ENCODE data around the gene NR2F1-AS1.
"Not testable (repeated sequence)": the region's sequence is repeated elsewhere in the genome, so short reads cannot be mapped to it uniquely, and the experiment has no call there.

NR2F1-AS1 gene

DNA sequence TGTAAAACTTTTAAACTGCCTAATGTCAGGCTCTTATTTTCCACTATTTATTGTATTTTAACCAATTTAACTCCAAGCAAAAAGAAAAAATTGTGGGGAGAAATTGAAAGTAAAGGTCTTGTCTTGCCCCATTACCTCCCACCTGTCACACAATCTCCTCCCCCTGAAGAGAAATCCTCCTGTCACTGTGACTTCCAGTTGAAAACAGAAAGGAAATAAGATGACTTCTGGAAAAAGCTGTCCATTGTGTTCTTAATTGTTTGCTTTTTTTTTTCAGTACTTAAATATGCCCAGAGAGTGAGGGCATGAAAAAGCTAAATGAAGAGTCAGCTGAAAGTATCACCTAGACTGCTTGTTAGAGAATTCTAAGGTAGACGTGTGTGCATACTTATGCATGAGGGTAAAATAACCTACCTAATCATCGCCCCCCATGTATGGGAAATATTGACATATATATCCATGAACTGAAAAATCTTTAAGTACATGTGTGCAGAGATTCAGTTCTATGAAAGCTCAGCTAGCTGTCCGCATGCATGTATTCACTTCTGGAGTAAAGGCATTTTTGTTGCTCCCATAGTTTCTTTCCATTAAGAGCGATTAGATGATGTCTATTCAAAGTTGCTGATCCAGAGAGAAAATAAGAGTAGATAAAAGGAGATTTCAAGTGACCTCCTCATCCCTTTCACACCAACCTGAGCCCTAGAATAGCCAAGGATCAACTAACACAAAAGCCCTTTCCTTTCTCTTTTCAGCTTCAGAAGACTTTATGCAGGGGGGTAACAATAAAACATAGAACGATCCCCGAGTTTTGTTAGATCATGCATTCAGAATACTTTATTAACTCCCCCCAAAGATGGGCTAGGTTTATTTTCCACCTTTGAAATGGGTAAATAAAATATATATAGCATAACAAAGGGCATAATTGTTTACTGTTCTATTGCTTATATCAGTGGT lies 5.3 kb downstream of the NR2F1-AS1 start:
- DNase-seq: no peak

DNA sequence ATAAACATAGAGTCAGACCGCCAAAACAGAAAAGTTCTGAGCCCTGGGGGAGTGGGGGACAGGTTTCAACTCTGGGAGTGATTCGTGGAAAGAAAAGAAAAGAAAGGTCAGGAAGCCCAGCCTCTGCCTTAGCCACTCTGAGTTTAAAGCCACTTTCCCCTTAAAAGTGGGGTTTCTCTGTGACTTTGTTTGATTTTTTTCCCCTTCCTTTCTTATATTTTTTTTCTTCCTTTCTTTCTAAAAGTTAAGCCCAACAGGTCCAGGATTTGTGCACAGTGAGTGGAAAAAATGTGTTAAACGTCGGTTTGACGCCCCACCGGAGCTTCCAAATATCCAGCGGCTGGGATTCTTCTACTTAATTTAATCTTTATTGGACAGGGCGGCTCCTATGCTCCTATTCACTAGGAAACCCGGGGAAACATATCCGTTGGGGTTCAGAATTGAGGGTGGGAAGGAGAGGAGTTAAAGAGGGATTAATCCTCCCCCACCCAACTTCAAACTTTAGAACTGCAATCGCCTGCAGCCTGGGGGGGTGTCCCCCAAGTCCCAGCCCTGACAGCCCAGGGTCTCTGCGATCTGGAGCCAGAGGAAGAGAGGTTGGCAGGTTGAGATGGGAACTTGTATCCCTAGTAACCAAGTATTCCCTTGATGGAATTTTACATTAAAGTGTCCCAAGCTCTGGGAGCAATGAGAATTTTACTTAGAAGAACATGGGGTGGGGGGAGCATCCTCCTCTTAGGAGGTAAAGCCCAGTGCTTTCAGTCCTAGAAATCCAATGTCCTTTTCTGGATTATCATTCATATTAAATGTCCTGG lies 6.3 kb downstream of the NR2F1-AS1 start:
- no peak for DNase-seq

DNA sequence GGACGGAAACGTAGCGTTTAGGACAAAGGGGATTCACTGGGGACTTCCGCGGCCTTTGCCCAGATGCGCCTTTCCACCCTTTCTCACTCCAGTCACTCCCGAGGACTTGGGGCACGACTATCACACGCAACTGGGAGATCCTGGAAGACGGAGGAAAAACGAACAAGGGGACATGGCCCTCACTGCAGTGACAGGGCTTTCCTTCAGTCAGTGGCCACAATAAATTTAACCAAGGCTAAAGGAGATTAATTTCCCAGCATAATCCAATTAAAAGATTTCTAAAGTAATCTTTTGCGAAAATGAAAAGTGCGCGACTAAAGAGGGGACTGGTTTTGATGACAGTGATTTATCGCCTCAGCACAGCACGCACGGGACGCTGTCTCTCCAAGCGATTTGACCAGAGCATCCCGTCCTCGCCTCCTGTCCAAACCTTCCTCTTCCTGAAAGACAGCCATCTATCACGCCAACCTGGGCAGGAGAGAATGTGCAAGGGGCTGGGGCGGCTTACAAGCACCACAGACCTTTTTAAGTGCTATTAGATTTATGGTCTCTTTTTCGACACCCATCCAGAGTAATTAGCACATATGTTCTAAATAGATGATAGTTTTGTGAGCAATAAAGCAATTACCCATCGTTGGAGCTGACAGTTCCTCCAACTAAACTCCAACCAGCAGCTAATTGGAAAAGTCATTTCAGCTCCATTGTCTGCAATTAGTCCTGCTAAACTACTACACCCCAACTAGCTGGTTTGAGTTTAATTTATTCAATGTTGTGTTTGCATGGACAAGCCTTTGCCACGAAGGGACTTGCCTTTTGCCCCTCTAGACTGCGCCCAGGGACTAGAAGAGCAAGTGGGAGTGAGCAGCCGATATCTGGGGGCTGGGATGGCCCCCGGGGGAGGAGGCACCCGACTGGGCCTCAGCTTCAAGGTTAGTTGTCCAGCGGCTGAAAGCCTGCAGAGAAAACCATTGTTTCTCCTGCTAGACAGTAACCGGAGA lies 7.4 kb downstream of the NR2F1-AS1 start:
- no peak for DNase-seq

DNA sequence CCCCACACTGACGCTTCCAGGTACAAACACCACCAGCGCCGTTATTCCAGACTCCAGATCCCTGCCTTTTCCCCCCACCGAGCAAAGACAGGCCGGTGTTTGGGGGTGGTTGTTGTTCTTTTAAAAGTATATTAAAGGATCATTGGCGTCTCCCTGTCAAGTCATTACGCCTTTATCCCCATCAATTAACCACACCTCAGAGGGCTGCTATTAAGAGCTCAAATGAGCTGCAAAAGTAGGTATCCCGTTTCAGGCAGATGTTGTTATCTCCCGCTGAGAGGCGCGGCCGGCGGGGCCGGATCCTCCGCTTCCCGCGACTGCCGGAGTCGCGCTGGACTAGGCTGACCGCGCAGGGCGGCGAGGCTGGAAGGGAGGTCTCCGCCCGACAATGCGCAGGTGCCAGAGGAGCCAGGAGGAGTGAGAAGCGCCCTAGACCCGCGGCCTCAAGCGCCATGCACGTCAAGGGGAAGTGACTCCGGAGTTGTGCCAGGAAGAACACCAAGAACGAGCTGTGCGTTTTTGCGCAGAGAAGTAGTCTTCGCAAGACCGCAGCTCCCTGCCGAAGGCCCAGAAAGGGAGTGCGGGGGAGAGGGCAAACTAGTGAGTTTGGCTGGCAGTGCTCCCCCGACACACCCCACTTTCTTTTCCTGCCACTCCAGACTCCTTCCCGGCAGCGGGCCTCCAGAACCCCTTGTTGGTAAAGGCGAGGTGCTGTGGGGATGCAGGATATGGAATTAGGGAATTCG lies 8.2 kb downstream of the NR2F1-AS1 start:
- no peak for DNase-seq

DNA sequence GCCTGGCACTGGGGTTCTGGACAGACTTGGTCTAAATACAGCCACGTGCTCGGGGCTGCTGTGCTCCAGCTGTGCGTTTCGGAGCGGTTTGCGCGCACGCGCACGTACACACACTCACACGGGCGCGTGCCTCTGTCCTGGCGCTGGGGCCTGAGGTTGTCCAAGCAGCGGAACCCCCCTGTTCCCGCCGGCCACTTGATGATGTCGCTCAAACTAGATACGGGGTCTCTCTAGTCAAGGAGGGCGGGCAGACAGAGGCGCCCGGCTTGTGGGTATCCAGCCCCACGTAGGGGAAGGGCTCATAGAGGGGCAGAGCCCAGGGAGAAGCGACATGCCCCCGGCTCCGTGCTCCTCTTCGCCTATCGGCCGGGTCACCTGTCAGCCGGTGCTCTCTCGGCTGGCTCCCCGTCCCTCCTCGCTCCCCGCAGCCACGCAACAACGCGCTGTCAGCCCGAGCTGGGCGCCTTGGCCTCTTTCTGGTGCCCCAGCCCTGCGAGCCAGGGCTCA lies 8.9 kb downstream of the NR2F1-AS1 start:
- DNase-seq: no peak

DNA sequence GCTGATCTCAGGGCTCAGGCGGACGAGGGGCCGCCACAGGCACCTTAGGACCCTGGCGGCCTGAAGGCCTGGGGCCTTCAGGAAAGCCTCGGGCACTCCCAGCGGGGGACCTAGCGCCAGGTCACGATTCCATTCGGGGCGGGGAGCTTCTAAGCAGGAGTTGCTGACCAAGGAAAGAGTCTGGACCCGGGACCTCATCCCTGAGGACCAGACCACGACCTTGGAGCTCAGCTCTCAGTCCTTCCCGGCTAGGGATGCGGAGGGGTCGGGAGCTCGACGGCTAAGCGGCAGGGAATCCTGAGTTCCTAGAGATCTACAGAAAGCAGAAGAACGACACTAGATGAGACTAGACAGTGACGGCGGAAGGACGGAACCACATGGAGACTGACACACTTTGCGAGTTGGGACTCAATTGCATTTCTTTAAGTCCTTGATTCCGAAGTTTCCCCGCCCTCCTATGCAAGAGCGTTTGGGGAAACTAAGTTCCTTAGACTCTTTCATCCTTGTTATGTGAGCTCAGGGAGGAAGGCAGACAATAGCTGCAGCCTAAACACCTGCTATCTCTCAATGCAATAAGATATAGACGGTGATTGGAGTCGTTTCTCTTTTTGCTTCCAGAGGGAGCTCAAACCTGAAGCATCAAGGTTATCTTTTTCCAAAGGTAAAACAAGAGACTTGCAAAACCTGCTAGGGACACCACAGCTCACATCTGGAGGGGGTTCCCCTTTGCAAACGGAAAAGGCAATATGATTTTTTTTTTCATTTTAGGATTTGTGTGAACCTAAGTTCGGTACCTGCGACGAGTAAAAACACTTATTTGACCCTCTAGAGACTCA lies 9.7 kb downstream of the NR2F1-AS1 start:
- no peak for DNase-seq

DNA sequence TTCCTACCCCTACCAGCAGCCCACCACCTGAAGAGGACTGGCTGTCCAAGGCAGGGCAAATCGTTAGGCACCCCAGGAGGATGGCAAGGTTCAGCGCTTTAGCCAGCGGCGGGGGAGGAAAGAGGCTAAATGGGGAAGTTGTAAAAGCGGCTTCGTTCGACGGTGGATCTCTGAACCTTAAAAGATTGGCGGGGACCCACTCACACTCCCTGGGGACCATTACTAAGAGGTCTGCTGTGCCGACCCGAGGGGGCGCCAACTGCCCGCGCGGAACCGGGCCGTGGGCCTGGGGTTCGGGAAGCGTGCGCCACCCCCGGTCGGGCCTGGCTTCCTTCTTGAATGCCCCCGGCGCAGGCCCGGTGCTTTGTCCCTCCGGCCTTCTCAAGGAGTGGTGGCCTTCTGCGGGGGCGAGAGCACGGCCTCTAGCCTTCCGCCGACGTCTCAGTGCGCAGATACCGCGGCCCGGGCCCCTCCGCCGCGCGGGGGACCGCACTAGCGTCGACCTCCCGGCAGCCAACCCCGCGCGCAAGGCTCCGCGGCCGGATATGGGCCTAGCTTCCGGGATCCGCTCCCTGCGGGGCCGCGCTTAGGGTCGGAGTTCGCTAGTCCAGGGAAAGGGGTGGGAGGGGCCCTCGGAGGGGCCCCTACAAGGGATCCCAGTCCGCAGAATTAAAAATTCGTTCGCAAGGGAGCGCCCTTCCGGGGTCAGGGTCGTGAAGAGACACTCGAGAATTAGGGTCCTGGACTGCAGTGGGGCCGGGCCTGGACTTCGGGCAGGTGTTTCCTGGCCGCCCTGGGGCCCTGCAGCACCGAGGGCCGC lies 10.5 kb downstream of the NR2F1-AS1 start:
- no peak for DNase-seq

DNA sequence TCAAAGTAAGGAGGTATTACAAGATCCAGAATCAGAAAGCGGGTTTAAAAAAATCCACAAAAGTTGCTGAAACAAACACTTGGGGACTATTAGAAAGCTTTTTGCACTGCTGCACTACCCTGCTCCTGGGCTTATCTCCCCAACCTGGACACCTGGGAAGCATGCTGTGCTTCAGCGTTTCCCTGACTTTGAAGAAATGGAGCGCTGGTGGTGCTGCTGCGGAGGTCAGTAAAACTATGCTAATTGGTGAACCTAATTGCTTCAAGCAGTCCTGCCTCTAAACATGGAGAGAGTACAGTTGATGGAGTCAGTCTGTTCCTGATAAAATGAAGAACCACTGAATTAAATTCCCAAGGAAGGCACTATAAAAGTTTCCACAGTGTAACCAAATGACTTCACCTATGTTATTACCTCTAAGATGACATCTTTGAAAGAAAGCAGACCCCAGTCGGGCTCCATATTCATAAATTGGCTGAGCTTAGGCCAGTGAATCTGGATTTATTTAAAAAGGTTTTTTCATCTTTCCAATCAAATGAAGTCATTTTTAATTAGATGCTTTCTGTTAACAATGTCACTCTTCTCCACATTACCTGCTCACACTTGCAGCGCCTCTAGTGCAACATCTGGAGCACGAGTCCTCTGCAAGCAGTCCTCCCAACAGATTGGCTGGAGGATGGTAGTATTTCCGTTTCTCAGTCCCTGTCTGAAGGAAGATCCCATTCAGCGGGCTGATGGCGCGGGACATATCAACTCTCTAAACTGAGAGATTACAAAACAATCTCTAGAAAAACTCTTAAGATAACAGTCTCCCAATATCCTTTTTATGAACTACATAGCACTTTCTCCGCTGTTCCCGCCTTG lies 11.5 kb downstream of the NR2F1-AS1 start:
- no peak for DNase-seq

DNA sequence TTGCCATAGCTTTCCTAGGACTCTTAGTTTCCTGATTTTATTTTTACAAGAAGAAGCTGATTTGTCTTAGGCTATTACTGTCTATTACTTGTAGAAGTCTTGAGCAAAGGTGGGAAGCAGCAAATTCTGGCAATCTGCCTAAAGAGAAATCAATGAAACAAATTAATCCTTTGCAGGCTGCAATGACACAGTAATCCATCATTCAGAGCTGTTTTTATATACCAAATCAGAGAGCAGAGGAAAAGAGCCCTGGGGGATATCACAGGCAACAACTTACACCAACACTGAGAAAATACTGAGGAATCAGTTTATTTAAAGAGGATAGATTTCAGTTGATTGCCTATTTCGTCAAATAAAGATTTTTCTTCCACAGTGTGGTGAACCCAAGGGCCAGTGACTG lies 13.6 kb downstream of the NR2F1-AS1 start:
- DNase-seq: no peak

DNA sequence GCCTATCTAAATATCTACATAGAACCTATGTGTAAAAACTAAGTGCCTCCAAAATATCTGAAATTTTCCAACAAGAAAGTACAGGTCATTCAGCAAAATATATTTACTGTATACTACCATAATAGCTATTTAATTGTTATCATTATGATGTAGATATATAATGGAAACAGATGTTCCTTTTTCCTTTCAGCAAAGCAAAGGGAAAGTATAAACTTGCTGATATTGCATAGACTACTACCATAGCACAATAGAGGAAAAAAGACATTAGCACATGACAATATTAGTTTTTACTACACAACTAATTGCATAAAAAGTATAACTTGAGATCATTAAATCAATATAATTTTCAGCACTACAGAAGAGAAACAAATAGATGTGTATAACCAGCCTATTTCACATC lies 14.9 kb downstream of the NR2F1-AS1 start:
- DNase-seq: no peak

DNA sequence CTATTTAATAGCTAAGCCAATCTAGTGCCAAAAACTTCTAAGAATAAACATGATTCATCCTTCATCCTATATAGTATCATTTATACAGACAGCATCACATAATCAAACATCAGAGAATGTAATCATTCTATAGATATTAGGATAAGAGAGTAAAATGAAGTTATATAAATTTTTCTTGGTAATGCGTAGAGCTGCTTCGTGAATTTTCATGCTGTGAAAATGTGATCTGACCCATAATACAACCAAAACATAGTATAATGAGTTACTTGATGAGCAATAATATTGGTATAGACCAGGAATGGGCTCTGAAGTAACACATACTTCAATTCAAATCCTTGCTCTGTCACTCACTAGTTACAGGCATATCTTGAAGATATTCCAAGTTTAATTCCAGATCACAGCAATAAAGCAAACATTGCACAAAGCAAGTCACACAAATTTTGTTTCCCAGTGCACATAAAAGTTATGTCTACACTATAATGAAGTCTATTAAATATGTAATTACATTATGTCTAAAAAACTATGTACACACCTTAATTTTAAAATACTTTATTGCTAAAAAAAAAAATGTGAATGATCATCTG lies 23.9 kb downstream of the NR2F1-AS1 start:
- no peak for DNase-seq

DNA sequence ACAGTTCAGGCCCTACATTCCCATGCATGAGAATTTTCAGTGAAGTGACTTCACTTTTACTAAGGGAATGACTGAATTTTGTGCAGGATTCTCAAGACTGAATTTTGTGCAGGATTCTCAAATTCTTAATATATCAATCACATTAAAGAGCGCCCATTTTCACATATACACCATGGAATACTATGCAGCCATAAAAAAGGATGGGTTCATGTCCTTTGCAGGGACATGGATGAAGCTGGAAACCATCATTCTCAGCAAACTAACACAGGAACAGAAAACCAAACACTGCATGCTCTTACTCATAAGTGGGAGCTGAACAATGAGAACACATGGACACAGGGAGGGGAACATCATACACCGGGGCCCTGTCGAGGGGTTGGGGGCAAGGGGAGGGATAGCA lies 31.4 kb downstream of the NR2F1-AS1 start:
- DNase-seq: not testable (repeated sequence)

DNA sequence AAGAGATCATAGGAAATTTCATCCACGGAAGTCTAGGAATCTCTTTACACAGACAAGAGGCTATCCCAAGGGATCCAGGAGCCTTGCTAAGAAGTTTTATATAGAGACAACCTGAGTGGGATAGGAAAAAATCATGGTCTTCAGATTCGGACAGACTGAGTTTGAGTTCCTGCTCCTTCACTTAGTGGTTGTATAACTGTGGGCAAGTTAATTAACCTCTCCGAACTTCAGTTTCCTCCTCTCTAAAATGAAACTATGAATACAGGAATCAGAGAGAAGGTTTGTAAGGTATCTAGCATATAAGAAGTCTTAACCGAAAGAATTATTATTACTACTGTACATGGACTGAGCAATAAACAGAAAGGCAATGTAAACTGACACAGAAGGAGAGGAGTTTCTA lies 35.1 kb downstream of the NR2F1-AS1 start:
- no peak for DNase-seq

DNA sequence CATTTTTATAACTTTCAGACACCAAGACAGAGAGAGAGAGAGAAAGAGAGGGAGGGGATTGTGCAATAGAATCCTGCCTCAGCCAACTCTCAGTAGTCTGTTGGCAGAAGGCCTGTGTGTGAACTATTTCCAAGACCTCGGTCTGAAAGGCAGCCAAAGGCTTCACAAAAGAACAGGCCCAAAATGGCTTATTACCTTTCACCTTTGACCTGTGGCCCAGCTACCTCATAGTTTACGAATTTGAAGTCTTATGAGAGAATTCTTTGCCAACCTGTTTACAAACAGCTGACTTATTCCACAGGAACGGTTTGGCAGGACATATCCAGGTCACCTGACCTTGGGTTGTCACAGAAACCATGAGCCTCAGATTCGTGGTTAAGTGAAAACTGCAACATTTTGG lies 48.6 kb downstream of the NR2F1-AS1 start:
- DNase-seq: no peak

DNA sequence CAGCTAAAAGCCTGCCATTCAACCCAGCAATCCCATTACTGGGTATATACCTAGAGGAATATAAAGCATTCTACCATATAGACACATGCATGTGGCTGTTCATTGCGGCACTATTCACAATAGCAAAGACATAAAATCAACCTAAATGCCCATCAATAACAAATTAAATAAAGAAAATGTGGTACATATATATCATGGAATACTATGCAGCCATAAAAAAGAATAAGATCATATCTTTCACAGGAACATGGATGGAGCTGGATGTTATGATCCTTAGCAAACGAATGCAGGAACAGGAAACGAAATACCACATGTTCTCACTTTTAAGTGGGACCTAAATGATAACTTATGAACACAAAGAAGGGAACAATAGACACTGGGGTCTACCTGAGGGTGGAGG lies 59.2 kb downstream of the NR2F1-AS1 start:
- not testable (repeated sequence) for DNase-seq

DNA sequence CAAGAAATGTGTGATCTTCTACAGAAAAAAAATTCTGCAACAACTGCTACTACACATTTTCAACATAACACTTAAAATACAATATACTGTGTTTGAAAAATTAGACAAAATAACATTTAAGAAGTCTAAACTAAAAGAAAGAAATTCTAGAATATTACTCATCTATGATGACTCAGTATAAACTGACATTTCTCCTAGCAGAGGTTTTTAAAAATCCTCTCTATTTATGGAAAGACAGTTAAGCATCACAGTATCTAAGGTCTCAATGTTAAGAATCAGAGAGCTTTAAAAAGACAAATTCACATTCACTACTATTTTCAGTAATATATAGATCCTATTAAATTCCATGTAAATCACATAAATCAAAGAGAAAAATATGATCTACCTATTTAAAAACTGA lies 61.3 kb downstream of the NR2F1-AS1 start:
- DNase-seq: no peak

DNA sequence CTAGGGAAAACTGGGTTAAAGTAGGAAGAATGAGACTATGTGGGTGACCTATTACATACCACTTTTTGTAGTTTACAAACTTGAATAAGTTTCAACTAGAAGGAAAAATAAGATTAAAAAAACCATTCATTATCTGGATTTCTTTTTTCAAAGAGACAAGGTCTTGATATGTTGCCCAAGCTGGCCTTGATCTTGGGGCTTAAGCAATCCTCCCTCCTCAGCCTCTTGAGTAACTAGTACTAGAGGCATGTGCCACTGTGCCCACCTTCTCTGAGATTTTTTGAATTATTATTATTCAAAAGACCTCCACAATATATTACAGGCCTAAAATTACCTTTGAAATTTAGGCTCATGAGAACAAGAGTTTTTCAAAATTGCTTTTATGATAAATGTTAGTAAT lies 63.2 kb downstream of the NR2F1-AS1 start:
- DNase-seq: no peak

DNA sequence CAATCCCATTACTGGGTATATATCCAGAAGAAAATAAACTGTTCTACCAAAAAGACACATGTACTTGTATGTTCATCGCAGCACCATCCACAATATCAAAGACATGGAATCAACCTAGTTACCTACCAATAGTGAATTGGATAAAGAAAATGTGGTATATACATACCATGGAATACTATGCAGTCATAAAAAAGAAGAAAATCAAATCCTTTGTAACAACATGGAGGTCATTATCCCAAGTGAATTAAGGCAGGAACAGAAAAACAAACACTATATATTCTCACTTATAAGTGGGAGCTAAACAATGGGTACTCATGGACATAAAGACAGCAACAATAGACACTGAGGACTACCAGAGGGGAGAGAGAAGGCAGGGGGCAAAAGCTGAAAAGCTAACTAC lies 67.7 kb downstream of the NR2F1-AS1 start:
- DNase-seq: no peak

All from activated naive CD4-positive, alpha-beta T cell treated with anti-CD3 and anti-CD28 coated beads, Interleukin-2, amount 50 U/mL, for 16 hours (primary cell).